ENCODE measurements around the gene SPAG16.

SPAG16 gene

GRCh38 chr2:213284105-213285090 is at the start of gene SPAG16:
TSS of gene SPAG16 (plus strand) at chr2:213284464.
- peak; percentile 97 for DNase-seq

GRCh38 chr2:213234641-213235040 is 49.6 kb upstream of the SPAG16 start:
- no peak for DNase-seq

GRCh38 chr2:213235741-213236140 is 48.5 kb upstream of the SPAG16 start:
- no peak for DNase-seq

GRCh38 chr2:213237251-213237650 is 47.0 kb upstream of the SPAG16 start:
- DNase-seq, result no peak

GRCh38 chr2:213237787-213238186 is 46.5 kb upstream of the SPAG16 start:
- DNase-seq, result no peak

- no peak for DNase-seq
Measured at GRCh38 chr2:213238753-213239495, 45.3 kb upstream of the SPAG16 start.

GRCh38 chr2:213241817-213242216 is 42.4 kb upstream of the SPAG16 start:
- no peak for DNase-seq

- no peak for DNase-seq
Measured at GRCh38 chr2:213242653-213243052, 41.6 kb upstream of the SPAG16 start.

GRCh38 chr2:213243189-213244044 is 40.8 kb upstream of the SPAG16 start:
- no peak for DNase-seq

- DNase-seq, result peak; percentile 23
Measured at GRCh38 chr2:213246497-213247281, 37.6 kb upstream of the SPAG16 start.

GRCh38 chr2:213247566-213247965 is 36.7 kb upstream of the SPAG16 start:
- no peak for DNase-seq

- DNase-seq, result no peak
Measured at GRCh38 chr2:213248637-213249036, 35.6 kb upstream of the SPAG16 start.

GRCh38 chr2:213249502-213249901 is 34.8 kb upstream of the SPAG16 start:
- DNase-seq, result no peak

GRCh38 chr2:213251618-213252017 is 32.6 kb upstream of the SPAG16 start:
- no peak for DNase-seq

- no peak for DNase-seq
Measured at GRCh38 chr2:213252206-213252605, 32.1 kb upstream of the SPAG16 start.

- no peak for DNase-seq
Measured at GRCh38 chr2:213253162-213253561, 31.1 kb upstream of the SPAG16 start.

- DNase-seq, result no peak
Measured at GRCh38 chr2:213259266-213259665, 25.0 kb upstream of the SPAG16 start.

- DNase-seq, result no peak
Measured at GRCh38 chr2:213261237-213261636, 23.0 kb upstream of the SPAG16 start.

GRCh38 chr2:213261715-213262114 is 22.5 kb upstream of the SPAG16 start:
- DNase-seq, result no peak

- no peak for DNase-seq
Measured at GRCh38 chr2:213265679-213266078, 18.6 kb upstream of the SPAG16 start.

GRCh38 chr2:213266421-213266820 is 17.8 kb upstream of the SPAG16 start:
- no peak for DNase-seq

- DNase-seq, result no peak
Measured at GRCh38 chr2:213271947-213272346, 12.3 kb upstream of the SPAG16 start.

Data from CD4-positive, alpha-beta T cell treated with Interleukin-15 for 1 hour (primary cell).